BLaER1 (cell line): Measurements from ENCODE around the gene FGFR3.

Experiments
- H3K27ac ChIP-seq: shearing (Covaris generic); formaldehyde crosslinking; 2 replicates; pipeline ENCODE4 v1.8.1; 2022
- H3K27me3 ChIP-seq: shearing (Covaris generic); formaldehyde crosslinking; 2 replicates; pipeline ENCODE4 v1.8.1; 2022
- H3K36me3 ChIP-seq: shearing (Covaris generic); formaldehyde crosslinking; 2 replicates; pipeline ENCODE4 v1.8.1; 2022
- H3K4me1 ChIP-seq: shearing (Covaris generic); formaldehyde crosslinking; 2 replicates; pipeline ENCODE4 v1.8.1; 2022
- H3K4me2 ChIP-seq: shearing (Covaris generic); formaldehyde crosslinking; 2 replicates; pipeline ENCODE4 v1.8.1; 2022
- H3K4me3 ChIP-seq: shearing (Covaris generic); formaldehyde crosslinking; 2 replicates; pipeline ENCODE4 v1.8.1; 2022
- H3K9ac ChIP-seq: shearing (Covaris generic); formaldehyde crosslinking; 2 replicates; pipeline ENCODE4 v1.8.1; 2022
- H3K9me3 ChIP-seq: shearing (Covaris generic); formaldehyde crosslinking; 2 replicates; pipeline ENCODE4 v1.8.1; 2022
- H4K20me1 ChIP-seq: shearing (Covaris generic); formaldehyde crosslinking; 2 replicates; pipeline ENCODE4 v1.8.1; 2022
- Cebpa-rat ChIP-seq: shearing (Covaris generic); IDR thresholded peaks from 2 replicates; pipeline ENCODE4 v1.8.1; 2022

Gene FGFR3

DNA sequence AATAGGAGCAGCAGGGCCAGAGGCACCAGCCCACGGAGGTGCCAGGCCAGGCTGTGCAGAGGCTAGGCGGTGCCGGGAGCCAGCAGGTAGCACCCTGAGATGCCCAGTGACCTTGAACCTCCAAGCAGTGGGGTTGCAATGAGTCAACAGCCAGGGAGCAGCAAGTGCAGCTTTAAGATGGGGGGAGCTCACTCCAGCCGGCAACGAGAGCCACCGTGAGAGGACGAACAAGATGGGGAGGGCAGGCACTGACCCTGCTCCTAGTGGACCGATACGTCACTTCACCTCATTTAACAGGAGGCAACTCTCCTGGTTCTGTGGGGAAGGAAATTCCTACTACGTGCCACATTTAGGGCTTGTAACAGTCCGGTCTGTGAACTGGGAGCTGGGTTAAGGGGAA is 58.1 kb downstream of the FGFR3 start:
- Histone ChIP-seq H3K4me1 (peaks cover 53% of the 10 kb centered on the region), H3K27me3 (no peaks in the 10 kb centered on the region), H3K9ac (no peak overlapping the region), H3K4me2 (peak overlapping the region; percentile 50), H3K4me3 (no peak overlapping the region), H3K36me3 (peaks cover 51% of the 10 kb centered on the region), H4K20me1 (peaks cover 93% of the 10 kb centered on the region), H3K9me3 (no peaks in the 10 kb centered on the region), H3K27ac (no peak overlapping the region)
- TF ChIP-seq Cebpa-rat = no peak

DNA sequence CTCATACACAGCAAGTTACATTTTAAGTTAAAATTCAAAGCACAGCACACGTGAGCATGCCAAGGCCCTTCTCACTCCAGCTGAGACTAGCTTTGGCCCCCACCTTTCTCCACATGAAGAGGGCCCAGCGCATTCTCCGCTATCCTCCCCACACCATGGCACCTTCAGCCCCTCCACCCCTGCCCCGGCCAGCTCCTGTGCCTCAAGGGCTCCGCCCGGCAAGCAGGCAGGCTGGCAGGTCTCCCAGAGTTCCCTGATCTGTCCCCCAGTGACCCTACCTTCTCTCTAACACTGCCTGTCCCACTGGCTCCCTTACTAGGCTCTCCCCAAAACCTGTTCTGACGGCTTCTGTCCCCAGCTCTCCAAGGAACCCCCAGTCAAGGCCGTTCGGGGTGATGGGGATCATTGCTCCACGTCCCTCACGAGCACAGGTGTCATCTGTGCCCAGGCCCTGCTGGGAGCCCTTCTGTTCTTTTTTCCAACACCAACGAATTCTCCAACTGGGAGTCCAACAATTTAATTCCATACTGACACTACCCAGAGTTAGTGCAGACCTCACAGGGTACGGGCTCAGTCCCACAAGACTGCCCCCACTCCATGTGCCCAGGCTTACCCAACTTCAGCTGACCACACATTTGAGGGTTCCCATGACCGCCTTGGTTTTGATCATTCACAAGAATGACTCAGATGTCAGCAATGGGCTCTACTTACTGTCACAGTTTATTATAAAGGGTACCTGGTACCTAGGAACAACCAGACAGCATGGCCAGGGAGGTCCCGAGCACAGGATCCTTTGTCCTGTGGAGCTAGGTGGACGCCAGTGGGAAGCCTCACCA is 58.7 kb downstream of the FGFR3 start:
- H3K4me3 ChIP-seq = no peak overlapping the region
- H3K9ac ChIP-seq = no peak overlapping the region
- no peak for TF ChIP-seq Cebpa-rat
- H3K27me3 ChIP-seq = no peaks in the 10 kb centered on the region
- 0 out of 2 replicates have a peak overlapping the region, but pooled peaks have one; percentile 50 for H3K4me2 ChIP-seq
- H3K9me3 ChIP-seq = no peaks in the 10 kb centered on the region
- no peak overlapping the region for H3K27ac ChIP-seq
- H3K36me3 ChIP-seq = peaks cover 45% of the 10 kb centered on the region
- H4K20me1 ChIP-seq = peaks cover 87% of the 10 kb centered on the region
- peaks cover 55% of the 10 kb centered on the region for H3K4me1 ChIP-seq

DNA sequence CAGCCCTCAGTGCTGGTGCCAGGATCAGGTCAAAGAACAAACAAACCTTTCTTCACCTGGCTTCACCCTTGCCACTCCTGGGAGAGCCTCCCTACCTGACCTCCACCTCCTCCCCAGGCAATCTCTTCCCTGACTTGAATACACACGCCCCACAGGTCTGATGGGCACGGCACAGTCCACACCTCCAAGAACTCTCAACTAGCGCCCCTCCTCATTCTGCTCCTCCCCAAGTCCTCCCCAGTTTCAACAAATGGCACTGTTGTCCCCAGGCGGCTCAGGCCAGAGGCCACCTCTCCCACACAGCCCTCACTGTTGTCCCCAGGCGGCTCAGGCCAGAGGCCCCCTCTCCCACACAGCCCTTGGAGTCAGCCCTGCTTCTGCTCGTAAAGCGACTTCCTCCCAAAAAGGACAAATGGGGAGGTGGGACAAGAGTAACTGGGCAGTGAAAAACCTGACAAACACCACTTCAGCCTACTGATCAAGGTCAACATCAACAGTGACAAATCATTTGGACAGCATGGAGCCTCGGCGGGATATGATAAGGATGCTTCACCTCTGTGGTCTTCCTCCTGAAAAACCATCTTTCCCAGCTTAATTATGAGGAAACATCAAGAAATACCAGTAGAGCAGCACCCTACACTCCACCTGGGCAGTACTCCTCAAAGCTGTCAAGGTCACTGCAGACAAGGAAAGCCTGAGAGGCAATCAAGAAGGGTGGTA is 60.0 kb downstream of the FGFR3 start:
- Histone ChIP-seq H3K9ac (0 out of 2 replicates have a peak overlapping the region, but pooled peaks have one; percentile 6), H3K36me3 (peaks cover 32% of the 10 kb centered on the region), H3K27me3 (no peaks in the 10 kb centered on the region), H3K27ac (no peak overlapping the region), H3K4me1 (peaks cover 66% of the 10 kb centered on the region), H3K4me3 (no peak overlapping the region), H4K20me1 (peaks cover 75% of the 10 kb centered on the region), H3K4me2 (peak overlapping the region; percentile 12; the same call in 1 of the 2 replicates), H3K9me3 (no peaks in the 10 kb centered on the region)
- TF ChIP-seq Cebpa-rat = no peak

DNA sequence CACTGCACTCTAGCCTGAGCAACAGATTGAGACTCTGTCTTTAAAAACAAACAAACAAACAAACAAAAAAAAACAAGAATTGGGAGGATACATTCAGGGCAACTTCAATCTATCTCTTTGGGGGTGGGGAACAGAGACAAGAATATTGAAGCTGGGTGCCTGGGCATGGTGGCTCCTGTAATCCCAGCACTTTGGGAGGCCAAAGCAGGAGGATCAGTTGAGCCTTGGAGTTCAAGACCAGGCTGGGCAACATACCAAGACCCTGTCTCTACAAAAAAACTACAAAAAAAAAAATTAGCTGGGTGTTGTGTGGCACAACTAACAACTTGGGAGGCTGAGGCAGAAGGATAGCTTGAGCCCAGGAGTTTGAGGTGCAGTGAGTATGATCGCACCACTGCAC is 61.7 kb downstream of the FGFR3 start:
- Histone ChIP-seq H3K9ac (peak overlapping the region; percentile 89), H3K27ac (peak overlapping the region; percentile 89), H3K27me3 (no peaks in the 10 kb centered on the region), H3K4me3 (peak overlapping the region; percentile 84), H3K36me3 (peaks cover 20% of the 10 kb centered on the region), H4K20me1 (peaks cover 58% of the 10 kb centered on the region), H3K9me3 (no peaks in the 10 kb centered on the region), H3K4me1 (peaks cover 67% of the 10 kb centered on the region), H3K4me2 (peak overlapping the region; percentile 85)
- TF ChIP-seq Cebpa-rat = no peak

DNA sequence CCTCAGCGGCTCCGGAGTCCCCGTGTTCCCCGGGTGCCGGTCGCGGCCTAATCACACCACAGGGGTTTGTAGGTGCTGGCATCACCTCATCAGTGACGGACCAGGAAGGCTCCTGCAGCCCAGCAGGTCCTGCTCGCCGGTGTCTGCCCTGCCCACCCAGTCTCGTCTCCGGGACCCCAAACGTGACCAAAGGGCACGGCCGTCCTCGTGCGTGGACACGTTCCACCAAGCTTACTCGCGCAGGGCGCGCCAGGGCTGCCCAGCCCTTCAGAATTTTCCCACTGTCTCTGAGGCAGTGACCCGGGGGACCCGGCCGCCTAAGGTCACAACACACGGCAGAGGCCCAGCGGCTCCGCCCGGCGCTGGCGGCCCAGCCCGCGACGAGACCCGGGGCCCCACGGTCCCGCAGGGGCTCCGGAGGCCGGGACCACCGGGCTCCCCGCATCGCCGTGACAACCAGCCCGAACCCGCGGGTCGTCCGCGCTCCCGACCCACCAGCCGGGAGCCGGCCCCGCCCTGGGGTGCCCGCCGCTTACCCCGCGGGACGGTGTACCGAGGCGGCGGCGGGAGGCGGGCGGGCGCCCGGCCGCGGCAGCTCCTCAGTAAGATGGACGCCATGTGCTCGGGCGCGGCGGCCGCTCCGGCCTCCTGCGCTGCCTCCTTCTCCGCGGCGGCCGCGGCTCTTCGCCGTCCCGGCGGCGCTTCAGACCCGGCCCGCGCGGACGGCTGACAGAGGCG is 62.4 kb downstream of the FGFR3 start:
- Histone ChIP-seq H3K9me3 (no peaks in the 10 kb centered on the region), H3K27ac (peak overlapping the region; percentile 89), H3K27me3 (no peaks in the 10 kb centered on the region), H3K9ac (peak overlapping the region; percentile 89), H3K4me3 (peak overlapping the region; percentile 84), H3K4me2 (peak overlapping the region; percentile 85), H3K4me1 (peaks cover 60% of the 10 kb centered on the region), H3K36me3 (peaks cover 20% of the 10 kb centered on the region), H4K20me1 (peaks cover 51% of the 10 kb centered on the region)
- no peak for TF ChIP-seq Cebpa-rat

DNA sequence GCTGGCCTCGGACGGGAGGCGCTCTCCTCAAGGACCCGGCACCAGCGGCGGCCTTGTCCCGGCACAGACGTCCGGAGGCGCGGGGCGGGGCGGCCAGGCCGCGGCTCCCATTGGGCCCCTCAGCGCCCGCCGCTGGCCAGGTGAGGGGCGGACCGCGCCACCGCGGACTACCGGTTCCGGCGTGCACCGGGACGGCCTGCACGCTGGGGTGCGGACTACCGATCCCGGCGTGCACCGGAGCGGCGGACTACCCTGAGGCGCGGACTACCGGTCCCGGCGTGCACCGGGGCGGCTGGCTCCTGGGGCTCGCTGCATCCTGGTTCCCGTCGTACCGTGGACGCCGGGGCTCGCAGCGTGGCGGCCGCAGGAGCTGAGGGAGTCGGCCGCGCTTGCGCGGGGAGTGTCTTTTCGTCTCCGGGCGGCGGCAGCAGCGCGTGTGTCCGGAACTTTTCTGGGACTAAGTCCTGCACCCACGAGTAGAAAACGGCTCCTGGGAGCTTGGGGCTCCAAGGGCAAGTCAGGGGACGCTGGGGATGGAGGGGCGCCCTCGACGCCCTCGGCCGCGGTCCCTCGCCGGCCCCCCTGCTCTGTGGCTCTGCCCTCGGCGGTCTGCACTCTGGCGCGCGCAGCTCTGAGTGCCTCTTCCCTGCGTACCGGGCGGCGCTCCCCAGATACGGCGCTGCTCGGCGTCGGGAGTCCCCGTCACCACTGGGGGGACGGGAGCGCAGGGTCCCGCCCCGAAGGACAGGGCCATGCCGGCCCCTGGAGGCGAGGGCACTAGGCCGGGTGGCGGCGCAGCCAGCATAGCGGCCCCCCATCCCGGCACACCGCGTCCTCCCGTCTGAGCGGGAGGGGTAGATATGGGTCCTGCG is 63.2 kb downstream of the FGFR3 start, which contains the start of gene LETM1:
LETM1 (minus strand) TSS at position 86 of the 872 bp plus-strand sequence. CDS start 206 bp downstream, outside the sequence.
- TF ChIP-seq Cebpa-rat = no peak
- H3K9ac ChIP-seq = peak within 1 kb of the TSS; percentile 89
- peaks cover 43% of the 10 kb centered on the region for H4K20me1 ChIP-seq
- H3K27ac ChIP-seq = peak within 1 kb of the TSS; percentile 89
- H3K4me3 ChIP-seq = peak within 1 kb of the TSS; percentile 84
- peak within 1 kb of the TSS; percentile 85 for H3K4me2 ChIP-seq
- H3K9me3 ChIP-seq = no peaks in the 10 kb centered on the region
- H3K36me3 ChIP-seq = peaks cover 20% of the 10 kb centered on the region
- no peaks in the 10 kb centered on the region for H3K27me3 ChIP-seq
- H3K4me1 ChIP-seq = peaks cover 52% of the 10 kb centered on the region

DNA sequence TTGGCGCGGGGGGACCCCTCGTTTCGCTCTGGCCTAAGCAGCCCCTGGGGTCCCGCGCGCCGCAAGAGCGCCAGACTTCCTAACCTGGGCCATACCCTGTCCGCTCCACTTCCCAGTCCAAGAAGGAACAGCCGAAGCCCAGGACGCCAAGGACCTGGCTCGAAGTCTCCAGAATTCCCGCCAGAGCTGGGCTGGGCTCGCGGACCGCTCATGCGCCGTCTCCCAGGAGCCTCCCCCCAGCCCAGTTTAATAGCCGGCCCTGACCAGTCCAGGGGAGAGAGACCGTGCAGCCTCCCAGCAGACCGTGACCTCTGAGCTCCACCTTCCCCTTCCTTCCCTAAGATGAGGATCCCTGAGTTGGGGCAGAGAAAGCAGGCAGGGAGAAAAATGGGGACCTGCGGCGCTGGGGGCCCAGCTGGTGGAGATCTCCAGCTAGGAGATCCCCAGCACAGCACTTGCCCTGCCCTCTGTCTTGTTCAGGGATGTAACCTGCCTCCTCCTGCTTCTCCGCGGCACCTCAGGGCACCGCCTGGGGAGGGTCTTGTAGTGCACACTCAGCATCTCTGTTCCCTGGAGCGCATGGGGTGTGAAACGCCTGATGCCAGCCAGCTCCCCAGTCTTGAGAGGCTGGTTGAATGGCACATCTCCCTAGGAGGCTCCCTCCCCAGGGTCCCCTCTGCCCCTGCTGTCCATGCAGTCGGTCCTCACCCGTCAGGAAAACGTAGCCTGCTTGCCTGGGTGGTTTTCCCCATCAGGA is 64.0 kb downstream of the FGFR3 start:
- Histone ChIP-seq H3K4me1 (peaks cover 52% of the 10 kb centered on the region), H3K4me2 (peak overlapping the region; percentile 85), H3K4me3 (peak overlapping the region; percentile 84), H3K36me3 (peaks cover 17% of the 10 kb centered on the region), H3K27ac (peak overlapping the region; percentile 89), H3K27me3 (no peaks in the 10 kb centered on the region), H3K9ac (peak overlapping the region; percentile 89), H4K20me1 (peaks cover 35% of the 10 kb centered on the region), H3K9me3 (no peaks in the 10 kb centered on the region)
- TF ChIP-seq Cebpa-rat = no peak

DNA sequence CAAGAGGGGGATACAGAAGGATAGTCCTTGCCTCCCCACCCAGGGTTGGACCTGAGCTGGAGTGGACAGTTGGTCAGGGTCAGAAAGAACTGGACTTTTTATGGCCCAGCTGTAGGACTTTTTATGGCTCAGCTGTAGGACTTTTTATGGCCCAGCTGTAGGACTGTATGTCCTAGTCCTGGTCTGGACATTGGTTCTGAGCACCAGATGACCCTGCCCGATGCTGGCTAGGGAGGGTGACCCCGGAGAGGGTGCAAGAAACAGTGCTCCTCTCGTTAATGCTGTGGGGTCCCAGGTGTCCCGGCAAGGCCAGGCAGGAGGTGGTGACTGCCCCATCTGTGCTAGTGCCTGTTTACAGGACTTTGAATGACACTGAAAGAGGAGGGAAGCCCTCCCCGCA is 64.8 kb downstream of the FGFR3 start:
- Histone ChIP-seq H3K4me1 (peaks cover 54% of the 10 kb centered on the region), H3K4me2 (peak overlapping the region; percentile 85), H3K9ac (peak overlapping the region; percentile 6; the same call in 1 of the 2 replicates), H3K36me3 (peaks cover 9% of the 10 kb centered on the region), H3K9me3 (no peaks in the 10 kb centered on the region), H4K20me1 (peaks cover 27% of the 10 kb centered on the region), H3K27ac (no peak overlapping the region), H3K27me3 (no peaks in the 10 kb centered on the region), H3K4me3 (no peak overlapping the region)
- no peak for TF ChIP-seq Cebpa-rat
